ENCODE measurements around the gene ROCK2.
"Not testable (repeated sequence)": the region's sequence is repeated elsewhere in the genome, so short reads cannot be mapped to it uniquely, and the experiment has no call there.

The ROCK2 gene

DNA sequence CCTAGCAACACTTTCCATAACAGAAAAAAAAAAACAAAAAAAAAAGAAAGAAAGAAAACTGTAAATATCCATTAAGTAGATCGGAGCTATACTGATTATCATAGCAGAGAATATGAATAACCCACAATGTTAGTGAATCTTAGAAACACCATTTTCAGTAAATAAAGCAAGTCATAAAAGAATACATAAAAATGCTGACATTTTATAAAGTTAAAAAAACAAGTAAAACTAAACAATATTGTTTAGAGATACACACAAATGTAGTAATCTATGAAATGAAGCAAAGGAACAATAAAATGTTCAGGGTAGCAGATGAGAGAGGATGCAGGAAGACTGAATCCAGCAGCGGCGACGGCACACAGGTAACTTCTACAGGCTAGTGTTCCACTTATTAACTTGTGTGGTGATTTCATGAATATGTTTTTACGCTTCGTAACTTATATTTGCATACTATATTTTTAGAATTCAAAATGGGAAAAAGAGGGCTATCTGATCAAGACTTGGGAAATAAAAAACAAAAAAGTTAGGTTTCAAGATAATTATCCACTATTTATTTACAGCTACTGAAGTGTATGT lies 4.8 kb downstream of the ROCK2 start:
- DNase-seq, result no peak

DNA sequence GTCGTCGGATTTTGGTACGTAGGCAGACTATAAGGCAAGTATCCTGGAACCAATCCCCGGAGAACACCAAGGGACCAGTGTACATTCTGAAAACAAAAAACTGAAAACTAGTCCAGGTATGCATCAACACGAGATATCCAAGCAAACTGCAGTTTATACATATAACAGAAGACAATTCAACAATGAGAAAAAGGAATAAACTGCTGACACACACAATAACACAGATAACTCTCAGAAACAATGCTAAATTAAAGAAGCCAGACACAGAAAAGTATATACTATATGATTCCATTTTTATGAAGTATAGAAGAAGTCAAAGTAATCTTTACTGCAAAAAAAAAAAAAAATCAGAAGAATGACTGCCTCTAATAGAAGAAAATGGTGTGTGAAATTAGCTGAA lies 5.9 kb downstream of the ROCK2 start:
- DNase-seq, result no peak

DNA sequence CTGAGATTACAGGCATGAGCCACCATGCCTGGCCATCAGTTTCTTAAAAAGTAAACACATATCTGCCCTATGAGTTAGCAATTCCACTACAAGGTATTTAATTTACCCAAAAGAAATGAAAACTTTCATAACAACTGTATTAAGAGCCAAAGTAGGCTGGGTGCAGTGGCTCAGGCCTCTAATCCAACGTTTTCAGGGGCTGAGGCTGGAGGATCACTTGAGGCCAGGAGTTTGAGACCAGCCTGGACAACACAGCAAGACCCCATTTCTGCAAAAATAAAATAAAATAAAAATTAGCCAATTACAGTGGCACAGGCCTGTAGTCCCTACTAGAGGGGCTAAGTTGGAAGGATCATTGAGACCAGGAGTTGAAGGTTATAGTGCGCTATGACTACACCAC lies 6.5 kb downstream of the ROCK2 start:
- DNase-seq, result no peak

DNA sequence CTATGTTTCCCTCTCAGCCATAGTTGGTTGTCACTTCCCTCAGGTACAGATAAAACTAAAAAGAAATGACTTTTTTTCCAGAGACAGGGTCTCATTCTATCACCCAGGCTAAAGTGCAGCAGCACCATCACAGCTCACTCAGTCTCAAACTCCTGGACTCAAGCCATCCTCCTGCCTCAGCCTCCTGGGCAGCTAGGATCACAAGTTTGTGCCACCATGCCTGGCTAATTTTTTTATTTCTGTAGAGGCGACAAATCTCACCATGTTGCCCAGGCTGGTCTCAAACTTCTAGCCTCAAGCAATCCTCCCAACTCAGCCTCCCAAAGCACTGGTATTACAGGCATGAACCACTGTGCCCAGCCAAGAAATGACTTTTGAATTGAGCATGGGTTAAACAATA lies 8.2 kb downstream of the ROCK2 start:
- no peak for DNase-seq

DNA sequence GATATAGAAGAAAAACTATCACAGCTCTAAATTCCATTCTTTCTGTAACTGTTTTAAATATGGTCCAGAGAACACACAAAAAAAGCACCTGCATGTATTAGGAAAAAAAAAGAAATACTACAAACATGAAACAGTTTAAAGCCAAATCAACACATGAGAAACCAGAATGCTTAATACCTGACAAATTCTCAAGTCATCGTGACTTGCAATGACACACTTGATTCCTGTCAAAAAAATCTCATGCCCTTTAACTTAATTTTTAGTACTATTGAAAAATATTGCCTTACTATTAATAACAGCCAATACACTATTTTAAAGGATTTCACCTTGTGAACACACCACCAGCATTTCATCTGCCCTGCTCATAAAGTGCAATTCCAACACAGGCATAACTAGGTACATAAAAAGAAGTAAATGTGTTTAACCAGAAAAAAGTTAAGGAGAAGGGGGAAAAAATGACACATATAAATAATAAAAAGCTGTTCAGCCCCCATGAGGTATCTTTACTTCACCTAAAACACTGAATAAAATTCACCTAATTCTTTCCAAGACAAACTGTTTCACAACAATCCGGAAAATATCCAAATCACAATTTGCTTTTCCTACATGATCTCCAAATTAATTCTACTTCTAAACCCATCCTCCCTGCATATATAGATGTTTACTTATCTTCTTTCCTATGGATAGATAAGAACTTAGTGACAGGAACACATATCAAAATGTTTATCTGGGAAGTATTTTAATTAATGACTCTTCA lies 10.8 kb downstream of the ROCK2 start:
- DNase-seq, result no peak

DNA sequence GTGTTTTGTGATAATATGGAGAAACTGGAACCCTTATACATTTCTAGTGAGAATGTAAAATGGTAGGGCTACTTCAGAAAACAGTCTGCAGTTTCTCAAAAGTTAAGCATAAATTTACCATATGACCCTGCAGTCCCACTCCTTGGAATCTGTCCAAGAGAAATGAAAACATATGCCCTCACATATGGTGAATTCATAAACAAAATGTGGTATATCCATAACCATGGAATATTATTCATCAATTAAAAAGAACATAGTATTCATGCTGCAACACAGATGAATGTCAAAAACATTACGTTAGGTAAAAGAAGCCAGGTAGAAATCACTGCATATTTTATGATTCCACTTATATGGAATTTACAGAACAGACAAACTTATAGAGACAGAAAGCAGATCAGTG lies 11.8 kb downstream of the ROCK2 start:
- no peak for DNase-seq

DNA sequence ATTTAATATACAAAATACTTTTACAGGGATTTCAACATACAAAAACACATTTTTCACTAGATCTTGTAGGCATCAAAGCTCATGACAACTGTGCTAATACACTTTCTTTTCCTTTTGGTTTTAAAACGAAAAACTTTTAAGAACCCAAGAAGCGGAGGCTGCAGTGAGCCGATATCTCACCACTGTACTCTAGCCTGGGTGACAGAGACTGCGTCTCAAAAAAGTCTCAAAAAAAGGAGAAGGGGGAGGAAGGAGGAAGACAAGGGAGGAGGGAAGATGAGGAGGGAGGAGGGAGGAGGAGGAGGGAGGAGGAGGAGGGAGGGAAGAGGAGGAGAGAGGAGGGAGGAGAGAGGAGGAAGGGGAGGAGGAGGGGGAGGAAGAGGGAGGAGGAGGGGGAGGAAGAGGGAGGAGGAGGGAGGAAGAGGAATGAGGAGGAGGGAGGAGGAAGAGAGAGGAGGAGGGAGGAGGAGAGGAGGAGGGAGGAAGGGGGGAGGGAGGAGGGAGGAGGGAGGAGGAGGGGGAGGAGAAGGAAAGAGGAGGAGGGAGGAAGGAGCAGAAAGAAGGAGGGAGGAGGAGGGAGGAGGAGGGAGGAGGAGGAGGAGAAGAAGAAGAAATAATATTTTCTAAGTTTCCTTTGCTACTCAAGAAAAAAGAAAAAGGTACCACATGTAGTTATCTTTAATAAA lies 13.8 kb downstream of the ROCK2 start:
- DNase-seq, result no peak

DNA sequence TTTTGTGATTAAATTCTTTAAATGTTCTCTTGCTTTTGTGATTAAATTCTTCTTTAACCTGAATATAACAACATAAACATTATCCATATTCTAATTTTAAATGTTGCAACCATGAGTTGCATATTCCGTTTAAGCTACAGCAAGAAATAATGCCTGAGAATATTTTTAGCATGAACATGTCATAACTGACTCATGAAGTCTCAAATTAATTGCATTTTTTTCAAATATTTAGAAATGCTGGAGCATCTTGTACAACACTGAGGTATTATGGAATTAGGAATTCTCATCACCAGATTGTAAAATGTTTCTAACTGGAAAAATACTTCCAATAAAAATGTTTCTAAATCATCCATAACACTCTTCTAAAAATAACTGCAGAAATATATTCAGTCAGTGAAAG lies 14.7 kb downstream of the ROCK2 start:
- no peak for DNase-seq

DNA sequence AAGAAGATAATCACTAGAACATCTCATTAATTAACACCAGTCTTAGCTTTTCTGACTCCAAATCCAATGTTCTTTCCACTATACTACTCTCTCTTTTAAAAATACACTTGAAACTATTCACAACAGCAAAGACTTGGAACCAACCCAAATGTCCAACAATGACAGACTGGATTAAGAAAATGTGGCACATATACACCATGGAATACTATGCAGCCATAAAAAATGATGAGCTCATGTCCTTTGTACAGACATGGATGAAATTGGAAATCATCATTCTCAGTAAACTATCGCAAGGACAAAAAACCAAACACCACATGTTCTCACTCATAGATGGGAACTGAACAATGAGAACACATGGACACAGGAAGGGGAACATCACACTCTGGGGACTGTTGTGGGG lies 15.9 kb downstream of the ROCK2 start:
- not testable (repeated sequence) for DNase-seq

DNA sequence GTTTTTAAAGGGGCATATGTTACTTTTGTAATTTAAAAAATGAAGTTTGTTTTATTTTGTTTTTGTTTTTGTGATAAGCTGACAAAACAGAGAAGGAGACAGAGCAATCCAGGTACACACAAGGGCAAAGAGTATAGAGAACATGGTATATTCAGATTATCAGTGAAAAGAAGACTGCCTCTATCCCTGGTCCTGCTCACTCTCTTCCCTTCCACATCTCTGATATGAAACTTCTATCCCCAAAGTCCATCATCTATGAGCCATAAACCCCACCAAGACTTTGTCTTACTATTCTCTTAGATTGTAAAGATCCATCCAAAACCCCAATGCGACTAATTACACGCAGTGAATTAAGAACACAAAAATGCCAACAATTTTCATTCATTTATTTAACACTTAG lies 16.6 kb downstream of the ROCK2 start:
- no peak for DNase-seq

DNA sequence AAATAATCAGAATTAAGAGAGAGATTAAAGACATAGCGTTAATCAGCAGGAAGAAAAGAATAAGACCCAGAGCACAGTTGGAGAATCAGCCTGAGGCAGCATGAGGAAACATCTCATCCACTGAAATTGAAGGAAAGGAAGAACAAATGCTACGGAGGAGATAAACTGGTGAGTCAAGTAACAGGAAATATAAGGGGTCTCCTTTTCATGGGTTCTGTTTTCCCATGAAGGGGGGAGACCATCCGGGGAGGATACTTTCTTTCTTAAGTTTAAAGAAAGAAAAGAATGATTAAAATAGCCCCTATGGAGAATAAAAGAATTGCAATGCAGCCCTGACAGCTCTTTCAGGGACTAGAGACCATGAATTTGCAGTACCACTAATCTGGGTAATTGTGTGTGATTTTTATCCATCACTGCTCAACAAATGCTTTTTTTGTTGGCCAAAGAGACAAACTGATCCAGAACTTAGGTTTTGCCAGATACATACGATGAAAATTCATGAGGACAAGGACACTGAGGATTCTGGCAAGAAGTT lies 17.7 kb downstream of the ROCK2 start:
- DNase-seq, result no peak

DNA sequence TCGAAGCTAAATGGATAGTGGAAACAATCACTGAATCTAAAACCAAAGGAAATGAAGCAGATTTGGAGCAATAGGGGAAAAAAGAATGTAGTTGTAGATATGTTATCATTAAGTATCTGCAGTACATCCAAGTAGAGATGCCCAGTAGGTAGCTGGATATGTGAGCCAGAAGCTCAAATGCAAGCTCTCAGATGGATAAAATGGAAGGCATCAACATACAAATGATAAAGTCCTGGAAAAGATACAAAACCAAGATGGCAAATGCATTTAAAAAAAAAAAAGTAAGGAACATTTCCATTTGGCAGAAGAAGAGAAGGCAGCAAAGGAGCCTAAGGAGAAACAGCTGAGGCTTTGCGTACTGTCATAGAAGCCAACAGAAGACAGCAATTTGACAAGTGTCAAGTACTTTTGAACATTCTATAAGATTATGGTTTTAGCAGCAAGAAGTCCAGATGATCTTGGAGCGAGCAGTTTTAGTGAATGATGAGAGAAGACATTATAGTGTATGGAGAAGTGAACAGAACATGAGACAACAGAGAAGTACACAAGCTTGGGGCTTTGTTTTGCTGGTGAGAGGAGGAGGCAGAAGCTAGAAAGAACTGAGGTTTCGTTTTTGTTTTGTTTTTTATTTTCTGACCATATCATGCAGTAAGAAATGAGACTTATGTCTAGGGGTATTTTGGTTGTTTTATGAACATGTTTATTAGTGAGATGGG lies 18.3 kb downstream of the ROCK2 start:
- DNase-seq, result no peak

DNA sequence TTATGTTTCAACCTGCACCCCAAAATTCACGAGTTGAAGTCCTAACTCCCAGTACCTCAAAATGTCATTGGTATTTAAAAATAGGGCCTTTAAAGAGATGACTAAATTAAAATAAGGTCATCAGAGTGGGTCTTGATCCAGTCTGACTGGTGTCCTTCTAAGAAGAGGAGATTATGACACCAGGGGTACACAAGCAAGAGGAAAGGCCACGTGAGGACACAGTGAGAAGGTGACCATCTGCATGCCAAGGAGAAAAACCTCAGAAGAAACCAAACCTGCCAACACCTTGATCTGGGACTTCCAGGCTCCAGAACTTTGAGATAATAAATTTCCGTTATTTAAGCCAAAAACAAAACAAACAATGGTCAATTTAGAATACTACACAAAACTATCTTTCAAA lies 22.6 kb downstream of the ROCK2 start:
- no peak for DNase-seq

DNA sequence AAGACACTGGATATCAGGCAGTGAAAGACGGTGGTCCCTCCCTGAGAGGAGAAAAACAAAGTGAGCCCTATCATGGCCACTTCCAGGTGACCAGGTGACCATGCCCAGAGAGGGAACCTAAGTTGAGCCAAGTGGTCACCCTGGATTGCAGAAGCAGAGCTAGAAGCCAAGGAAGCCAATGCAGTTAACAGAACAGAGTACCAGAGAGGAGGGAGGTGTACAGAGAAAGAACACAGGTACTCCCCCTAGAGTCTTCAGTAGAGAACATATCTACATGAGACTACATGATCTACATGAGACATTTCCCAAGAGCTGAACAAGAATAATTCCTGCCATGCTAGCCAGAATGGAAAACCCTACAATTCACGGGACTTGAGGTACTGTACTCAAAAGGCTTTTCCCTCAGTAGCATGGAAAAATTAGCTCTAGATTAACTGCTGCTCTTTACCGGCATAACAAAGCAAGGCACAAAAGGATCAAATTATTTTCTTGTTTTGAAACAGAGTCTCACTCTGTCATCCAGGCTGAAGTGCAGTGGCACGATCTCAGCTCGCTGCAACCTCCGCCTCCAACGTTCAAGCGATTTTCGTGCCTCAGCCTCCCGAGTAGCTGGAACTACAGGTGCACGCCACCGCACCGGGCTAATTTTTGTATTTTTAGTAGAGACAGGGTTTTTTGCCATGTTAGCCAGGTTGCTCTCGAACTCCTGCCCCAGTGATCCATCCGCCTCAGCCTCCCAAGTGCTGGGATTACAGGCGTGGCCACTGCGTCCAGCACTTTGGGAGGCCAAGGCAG lies 23.5 kb downstream of the ROCK2 start:
- DNase-seq, result no peak

DNA sequence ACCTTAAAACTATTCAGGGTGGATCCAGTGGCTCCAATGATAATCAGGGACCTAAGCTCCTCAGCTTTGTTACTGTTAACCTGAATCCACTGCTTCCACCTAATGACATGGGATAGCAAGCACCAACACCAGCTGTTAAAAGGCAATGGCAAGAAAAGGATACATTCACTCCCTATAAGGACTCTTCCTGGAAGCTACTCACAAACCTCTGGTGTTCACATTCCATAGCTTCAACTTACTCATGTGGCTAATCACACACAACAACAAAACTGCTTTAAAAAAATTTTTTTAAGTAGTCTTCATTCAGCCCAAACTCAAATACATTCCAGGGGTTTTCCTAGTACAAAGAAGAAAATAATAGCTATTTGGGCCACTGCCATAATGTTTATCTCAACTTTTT lies 24.5 kb downstream of the ROCK2 start:
- no peak for DNase-seq

DNA sequence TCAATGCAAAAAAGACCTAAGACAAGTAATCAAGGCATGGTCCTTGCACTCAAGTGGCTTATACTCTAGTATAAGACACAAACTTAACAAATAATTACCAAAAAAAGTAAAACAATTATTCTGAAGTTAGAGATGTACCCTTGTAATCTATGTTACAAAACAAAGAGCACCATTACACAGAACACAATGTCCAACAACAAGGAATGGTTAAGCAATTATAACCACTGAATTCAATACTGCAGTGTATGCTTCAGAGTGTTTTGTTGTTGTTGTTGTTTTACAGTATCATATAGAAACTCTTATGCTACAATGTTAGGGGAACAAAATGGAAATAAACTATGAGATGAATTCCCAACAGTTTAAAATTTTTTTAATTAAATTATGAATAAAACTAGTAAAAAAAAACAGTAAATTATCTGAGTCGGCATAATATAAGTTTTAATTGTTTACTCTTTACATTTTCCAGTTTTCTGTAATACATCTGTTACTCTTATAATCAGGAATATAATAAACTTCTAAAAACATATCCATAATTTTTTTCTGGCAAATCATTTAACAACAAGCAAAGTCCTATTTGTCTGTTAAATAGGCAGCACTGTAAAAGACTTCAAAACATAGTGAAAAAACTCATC lies 29.2 kb downstream of the ROCK2 start:
- no peak for DNase-seq

DNA sequence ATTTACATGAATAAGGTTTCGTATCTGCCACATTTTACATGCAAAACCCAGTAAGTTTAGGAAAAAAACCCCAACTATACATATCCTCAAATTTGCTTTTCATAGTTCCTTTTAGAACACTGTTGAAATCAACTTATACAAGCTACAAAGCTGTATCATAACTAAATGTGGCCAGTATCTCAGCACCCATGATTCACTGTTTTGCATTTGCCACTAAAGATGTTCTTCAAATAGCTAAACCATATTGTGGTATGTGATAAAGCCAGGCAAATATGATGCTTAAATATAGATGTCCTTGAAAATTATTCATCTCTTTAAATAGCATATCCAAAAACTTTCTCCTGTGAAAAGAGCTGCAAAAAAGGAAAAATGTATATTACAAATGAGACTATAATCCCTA lies 29.9 kb downstream of the ROCK2 start:
- DNase-seq, result no peak

DNA sequence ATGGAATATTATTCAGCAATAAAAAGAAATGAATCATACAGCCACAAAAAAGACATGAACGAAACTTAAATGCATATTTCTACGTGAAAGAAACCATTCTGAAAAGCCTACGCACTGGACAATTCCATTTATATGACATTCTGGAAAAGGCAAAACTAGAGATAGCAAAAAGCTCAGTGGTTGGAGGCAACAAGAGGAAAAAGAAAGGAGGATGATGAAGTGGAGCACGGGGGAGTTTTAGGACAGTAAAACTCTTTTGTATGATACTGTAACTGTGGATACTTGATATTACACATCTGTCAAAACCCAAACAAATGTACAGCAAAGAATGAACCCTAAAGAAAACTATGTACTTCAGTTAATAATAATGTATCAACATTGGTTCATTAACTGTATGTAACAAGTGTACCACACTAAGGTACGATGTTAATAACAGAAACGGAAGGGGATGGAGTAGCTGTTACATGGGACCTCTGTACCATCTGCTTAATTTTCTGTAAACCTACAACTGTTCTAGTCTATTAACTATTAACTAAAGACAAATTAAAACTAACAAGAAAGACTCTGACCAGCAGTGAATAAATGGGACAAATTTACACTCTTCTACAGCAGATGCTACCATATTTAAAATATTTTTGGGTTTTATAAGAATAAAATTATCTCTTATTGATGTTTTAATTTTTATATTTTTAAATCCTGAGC lies 31.5 kb downstream of the ROCK2 start:
- DNase-seq, result no peak

DNA sequence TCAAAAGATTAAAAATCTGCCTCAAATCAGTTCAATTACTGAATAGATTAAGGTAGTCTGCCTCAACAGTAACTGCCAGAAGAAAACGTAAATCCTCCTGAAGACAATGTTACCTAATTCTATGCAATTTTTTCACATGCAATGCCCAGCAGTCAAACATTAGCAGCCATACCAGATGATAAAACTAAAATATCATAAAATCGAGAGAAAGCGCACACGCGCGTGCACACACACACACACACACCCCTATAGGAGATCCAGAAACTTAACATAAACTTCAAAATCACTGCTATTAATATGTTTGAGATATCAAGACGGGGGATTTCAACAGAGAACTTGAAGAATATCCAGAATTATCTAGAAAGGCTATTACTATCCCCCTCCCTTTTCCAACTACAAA lies 32.9 kb downstream of the ROCK2 start:
- DNase-seq, result no peak

DNA sequence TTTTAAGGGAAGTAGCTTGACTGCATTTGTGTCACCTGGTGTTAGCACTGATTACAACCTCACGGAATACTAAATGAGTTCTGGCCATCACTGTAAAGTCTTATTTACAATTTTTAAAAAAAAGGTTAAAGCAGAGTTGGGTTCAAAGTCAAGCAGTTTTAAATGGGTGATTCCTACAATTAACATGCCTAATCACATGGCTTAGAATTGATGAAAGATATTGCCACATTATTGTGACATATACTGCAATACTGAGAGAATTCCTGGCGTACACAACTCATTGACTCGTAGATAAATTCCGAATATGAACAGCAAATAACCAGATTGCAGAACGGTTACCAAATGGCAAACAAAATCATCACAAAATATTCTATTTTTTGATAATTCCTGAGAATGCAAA lies 34.2 kb downstream of the ROCK2 start:
- DNase-seq, result no peak

DNA sequence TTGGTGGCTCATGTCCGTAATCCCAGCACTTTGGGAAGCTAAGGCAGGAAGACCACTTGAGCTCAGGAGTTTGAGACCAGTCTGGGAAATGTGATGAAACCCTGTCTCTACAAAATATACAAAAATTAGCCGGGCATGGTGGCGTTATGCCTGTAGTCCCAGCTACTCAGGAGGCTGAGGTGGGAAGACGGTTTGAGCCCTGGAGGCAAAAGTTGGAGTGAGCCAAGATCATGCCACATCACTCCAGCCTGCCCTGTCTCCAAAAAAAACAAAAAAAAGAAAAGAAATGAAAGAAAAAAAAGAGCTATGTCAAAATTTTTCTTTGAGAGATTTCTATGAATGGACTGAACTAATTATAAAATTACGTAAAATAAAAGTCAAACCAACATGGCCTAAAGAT lies 34.7 kb downstream of the ROCK2 start:
- DNase-seq, result no peak
